ENCODE measurements around the gene AGAP1.

AGAP1 gene

DNA sequence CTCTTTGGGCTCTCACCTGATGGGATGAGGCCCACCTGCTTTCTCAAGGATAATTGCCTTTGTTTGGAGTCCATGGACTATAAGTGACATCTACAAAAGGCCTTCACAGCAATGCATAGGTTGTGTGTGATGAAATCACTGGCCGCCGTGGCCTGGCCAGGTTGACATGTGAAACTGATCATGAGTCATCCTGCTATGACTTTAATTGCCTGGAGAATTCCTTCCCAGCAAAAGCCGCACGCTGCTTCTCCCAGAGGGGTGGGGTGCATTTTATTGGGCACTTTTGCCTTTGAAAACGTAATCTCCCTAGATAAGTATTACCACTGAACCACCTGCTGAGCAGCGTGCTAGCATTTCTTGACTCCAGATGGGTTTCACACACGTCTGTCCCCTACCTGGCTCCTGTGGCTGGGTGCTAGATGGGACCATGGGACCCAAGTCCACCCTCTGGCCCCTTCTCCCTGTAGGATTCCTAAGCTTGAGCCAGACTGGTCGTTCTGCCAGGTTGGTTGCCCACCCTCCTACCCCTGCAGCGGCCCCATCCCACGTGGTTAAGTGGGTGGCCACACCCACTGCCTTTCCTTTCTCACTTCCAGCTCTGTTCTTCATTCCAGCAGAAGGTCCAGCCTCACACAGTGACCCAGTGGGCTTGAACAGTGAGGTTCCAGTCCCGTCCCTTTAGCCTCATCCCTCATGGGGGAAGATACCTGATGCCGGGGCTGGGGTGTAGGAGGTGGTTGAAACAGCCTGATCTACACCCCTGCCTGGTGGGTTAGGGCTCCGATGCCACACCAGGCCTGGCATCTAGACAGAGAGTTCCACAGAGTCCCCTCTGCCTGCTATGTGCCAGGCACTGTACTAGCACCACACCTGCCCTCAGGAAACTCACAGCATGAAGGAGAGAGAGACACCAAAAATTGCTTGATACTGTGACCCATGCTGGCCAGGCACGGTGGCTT is 584.7 kb downstream of the AGAP1 start:
- no peak overlapping the region for H3K4me3 ChIP-seq (ENCODE audit: low read length)
- DNase-seq (ENCODE audit: low read depth, low spot score): no peak

DNA sequence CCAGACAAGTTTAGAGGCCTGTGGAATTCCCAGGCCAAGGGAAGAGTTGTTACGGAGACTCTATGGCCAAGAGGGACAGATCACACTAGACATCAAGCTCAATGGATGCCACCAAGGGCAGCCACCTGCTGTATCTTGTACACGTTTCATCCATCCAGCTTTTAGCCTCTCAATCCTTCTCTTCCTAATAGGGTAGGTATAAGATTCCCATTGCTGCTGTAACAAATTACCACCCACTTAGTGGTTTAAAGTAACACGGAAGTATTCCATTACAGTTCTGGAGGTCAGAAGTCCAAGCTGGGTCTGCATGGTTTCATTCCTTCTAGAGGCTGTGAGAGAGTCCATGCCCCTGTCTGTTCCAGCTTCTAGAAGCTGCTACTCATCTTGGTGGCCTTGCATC is 586.6 kb downstream of the AGAP1 start:
- peaks cover 4% of the 10 kb centered on the region for H3K4me1 ChIP-seq (ENCODE audit: control insufficient read depth, insufficient read depth, low read length)
- no peaks in the 10 kb centered on the region for H3K9me3 ChIP-seq (ENCODE audit: control insufficient read depth, insufficient read depth, low read length)
- H3K27ac ChIP-seq (ENCODE audit: low read length): no peak overlapping the region
- no peak for DNase-seq (ENCODE audit: low read depth, low spot score)
- H3K27me3 ChIP-seq (ENCODE audit: control insufficient read depth, insufficient read depth, low read length): no peaks in the 10 kb centered on the region
- WGBS (ENCODE audit: insufficient coverage, insufficient read length): no CpG with 5 or more reads among the region's 3 CpGs
- H3K4me3 ChIP-seq (ENCODE audit: low read length): no peak overlapping the region
- no peaks in the 10 kb centered on the region for H3K36me3 ChIP-seq (ENCODE audit: control insufficient read depth, insufficient read depth, low read length)

More for the DNA sequence above, 584.7 kb downstream of the AGAP1 start:
- Histone ChIP-seq H3K9me3 (ENCODE audit: control insufficient read depth, insufficient read depth, low read length) (no peaks in the 10 kb centered on the region), H3K36me3 (ENCODE audit: control insufficient read depth, insufficient read depth, low read length) (no peaks in the 10 kb centered on the region), H3K4me1 (ENCODE audit: control insufficient read depth, insufficient read depth, low read length) (no peaks in the 10 kb centered on the region; the same call in 1 of the 2 replicates), H3K27me3 (ENCODE audit: control insufficient read depth, insufficient read depth, low read length) (no peaks in the 10 kb centered on the region), H3K27ac (ENCODE audit: low read length) (no peak overlapping the region)
- WGBS (ENCODE audit: insufficient coverage, insufficient read length): no CpG with 5 or more reads among the region's 14 CpGs

GRCh38 chr2:236081171-236081570 is 587.3 kb downstream of the AGAP1 start:
- no peaks in the 10 kb centered on the region for H3K36me3 ChIP-seq (ENCODE audit: control insufficient read depth, insufficient read depth, low read length)
- H3K27ac ChIP-seq (ENCODE audit: low read length): no peak overlapping the region
- no peak overlapping the region for H3K4me3 ChIP-seq (ENCODE audit: low read length)
- no peaks in the 10 kb centered on the region for H3K9me3 ChIP-seq (ENCODE audit: control insufficient read depth, insufficient read depth, low read length)
- DNase-seq (ENCODE audit: low read depth, low spot score): no peak
- peaks cover 8% of the 10 kb centered on the region for H3K4me1 ChIP-seq (ENCODE audit: control insufficient read depth, insufficient read depth, low read length)
- WGBS (ENCODE audit: insufficient coverage, insufficient read length): no CpG with 5 or more reads among the region's 11 CpGs
- no peaks in the 10 kb centered on the region for H3K27me3 ChIP-seq (ENCODE audit: control insufficient read depth, insufficient read depth, low read length)

DNA sequence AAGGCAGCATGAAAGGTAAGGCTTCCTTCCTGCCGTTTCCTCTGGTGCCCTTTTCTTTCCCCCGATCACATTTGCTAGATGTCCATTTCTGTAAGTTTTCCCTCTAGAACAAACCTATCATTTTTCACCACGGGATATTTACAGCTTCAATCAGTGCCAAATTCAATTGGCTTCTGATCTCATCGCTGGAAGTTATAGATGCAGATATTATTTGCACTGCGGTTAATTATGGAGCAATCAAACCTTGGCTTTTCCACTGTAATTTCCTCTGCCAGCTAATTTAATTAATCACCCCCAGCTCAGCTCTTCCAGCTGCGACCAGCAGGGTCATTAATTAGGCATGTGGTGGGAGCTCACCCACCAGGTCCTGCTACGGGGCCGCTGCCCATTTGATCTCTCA is 588.2 kb downstream of the AGAP1 start:
- WGBS (ENCODE audit: insufficient coverage, insufficient read length): no CpG with 5 or more reads among the region's 8 CpGs

GRCh38 chr2:236083934-236084333 is 590.1 kb downstream of the AGAP1 start:
- Histone ChIP-seq H3K4me1 (ENCODE audit: control insufficient read depth, insufficient read depth, low read length) (peaks cover 10% of the 10 kb centered on the region), H3K4me3 (ENCODE audit: low read length) (no peak overlapping the region), H3K27me3 (ENCODE audit: control insufficient read depth, insufficient read depth, low read length) (no peaks in the 10 kb centered on the region), H3K27ac (ENCODE audit: low read length) (no peak overlapping the region), H3K36me3 (ENCODE audit: control insufficient read depth, insufficient read depth, low read length) (no peaks in the 10 kb centered on the region), H3K9me3 (ENCODE audit: control insufficient read depth, insufficient read depth, low read length) (no peaks in the 10 kb centered on the region)
- DNase-seq (ENCODE audit: low read depth, low spot score): no peak
- WGBS (ENCODE audit: insufficient coverage, insufficient read length): no CpG with 5 or more reads among the region's 8 CpGs

More for the DNA sequence above, 588.2 kb downstream of the AGAP1 start:
- Histone ChIP-seq H3K4me3 (ENCODE audit: low read length) (no peak overlapping the region), H3K4me1 (ENCODE audit: control insufficient read depth, insufficient read depth, low read length) (peaks cover 8% of the 10 kb centered on the region), H3K9me3 (ENCODE audit: control insufficient read depth, insufficient read depth, low read length) (no peaks in the 10 kb centered on the region), H3K27me3 (ENCODE audit: control insufficient read depth, insufficient read depth, low read length) (no peaks in the 10 kb centered on the region), H3K36me3 (ENCODE audit: control insufficient read depth, insufficient read depth, low read length) (no peaks in the 10 kb centered on the region), H3K27ac (ENCODE audit: low read length) (no peak overlapping the region)
- no peak for DNase-seq (ENCODE audit: low read depth, low spot score)

DNA sequence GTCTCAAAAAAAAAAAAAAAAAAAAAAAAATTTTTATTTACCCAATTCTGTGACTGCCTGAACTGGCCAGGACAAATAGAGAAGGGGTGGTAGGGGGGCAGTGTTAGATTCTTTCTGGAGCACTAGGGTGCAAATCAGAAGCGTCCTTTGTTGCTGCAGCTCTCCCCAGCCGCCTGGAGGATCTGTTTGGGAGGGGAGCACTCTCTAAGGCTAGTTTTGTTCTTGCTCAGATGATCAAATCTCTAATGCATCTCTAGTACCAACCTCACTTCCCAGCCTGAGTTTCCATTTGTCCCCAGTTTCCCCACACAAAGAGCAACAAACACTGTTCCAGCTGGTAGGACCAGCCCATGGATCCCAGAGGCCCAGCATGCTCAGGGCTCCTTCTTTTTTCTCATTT is 591.4 kb downstream of the AGAP1 start:
- Histone ChIP-seq H3K9me3 (ENCODE audit: control insufficient read depth, insufficient read depth, low read length) (no peaks in the 10 kb centered on the region), H3K36me3 (ENCODE audit: control insufficient read depth, insufficient read depth, low read length) (no peaks in the 10 kb centered on the region), H3K27ac (ENCODE audit: low read length) (no peak overlapping the region), H3K4me3 (ENCODE audit: low read length) (no peak overlapping the region), H3K4me1 (ENCODE audit: control insufficient read depth, insufficient read depth, low read length) (peaks cover 10% of the 10 kb centered on the region), H3K27me3 (ENCODE audit: control insufficient read depth, insufficient read depth, low read length) (no peaks in the 10 kb centered on the region)
- no CpG with 5 or more reads among the region's 2 CpGs for WGBS (ENCODE audit: insufficient coverage, insufficient read length)
- DNase-seq (ENCODE audit: low read depth, low spot score): no peak

GRCh38 chr2:236085647-236086046 is 591.8 kb downstream of the AGAP1 start:
- Histone ChIP-seq H3K27ac (ENCODE audit: low read length) (no peak overlapping the region), H3K9me3 (ENCODE audit: control insufficient read depth, insufficient read depth, low read length) (no peaks in the 10 kb centered on the region), H3K36me3 (ENCODE audit: control insufficient read depth, insufficient read depth, low read length) (no peaks in the 10 kb centered on the region), H3K27me3 (ENCODE audit: control insufficient read depth, insufficient read depth, low read length) (no peaks in the 10 kb centered on the region), H3K4me1 (ENCODE audit: control insufficient read depth, insufficient read depth, low read length) (peaks cover 10% of the 10 kb centered on the region), H3K4me3 (ENCODE audit: low read length) (no peak overlapping the region)
- DNase-seq (ENCODE audit: low read depth, low spot score): no peak
- no CpG with 5 or more reads among the region's 7 CpGs for WGBS (ENCODE audit: insufficient coverage, insufficient read length)

GRCh38 chr2:236086403-236086970 is 592.6 kb downstream of the AGAP1 start:
- H3K4me3 ChIP-seq (ENCODE audit: low read length): no peak overlapping the region

DNA sequence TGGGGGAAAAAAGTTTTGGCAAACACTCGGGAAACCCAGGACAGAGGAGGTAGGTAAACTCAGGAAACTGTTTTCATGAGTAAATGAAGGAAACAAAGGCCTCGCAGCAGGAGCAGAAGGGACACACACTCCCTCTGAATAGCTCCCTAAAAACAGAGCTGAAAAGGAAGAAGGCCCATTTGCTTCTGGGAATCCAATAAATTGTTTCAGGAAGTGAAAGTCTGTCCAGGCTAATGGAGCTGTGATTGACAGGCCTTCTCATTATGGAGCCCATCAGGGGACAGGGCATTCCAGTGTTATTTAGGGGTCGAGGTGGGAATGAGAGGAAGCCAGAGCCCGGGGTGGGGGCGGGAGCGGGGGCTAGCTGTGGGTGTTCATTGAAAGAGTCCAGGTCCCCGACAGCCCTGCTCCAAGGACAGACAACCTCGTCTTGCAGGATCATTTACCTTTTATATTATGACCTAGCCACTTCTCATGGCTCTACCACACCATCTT is 593.2 kb downstream of the AGAP1 start:
- no peak overlapping the region for H3K4me3 ChIP-seq (ENCODE audit: low read length)
- H3K27ac ChIP-seq (ENCODE audit: low read length): no peak overlapping the region
- peak; percentile 89 for DNase-seq (ENCODE audit: low read depth, low spot score)
- WGBS (ENCODE audit: insufficient coverage, insufficient read length): no CpG with 5 or more reads among the region's 8 CpGs
- no peaks in the 10 kb centered on the region for H3K9me3 ChIP-seq (ENCODE audit: control insufficient read depth, insufficient read depth, low read length)
- H3K27me3 ChIP-seq (ENCODE audit: control insufficient read depth, insufficient read depth, low read length): no peaks in the 10 kb centered on the region
- peaks cover 10% of the 10 kb centered on the region for H3K4me1 ChIP-seq (ENCODE audit: control insufficient read depth, insufficient read depth, low read length)
- no peaks in the 10 kb centered on the region for H3K36me3 ChIP-seq (ENCODE audit: control insufficient read depth, insufficient read depth, low read length)

More at GRCh38 chr2:236086403-236086970, 592.6 kb downstream of the AGAP1 start:
- Histone ChIP-seq H3K27ac (ENCODE audit: low read length) (no peak overlapping the region), H3K27me3 (ENCODE audit: control insufficient read depth, insufficient read depth, low read length) (no peaks in the 10 kb centered on the region), H3K36me3 (ENCODE audit: control insufficient read depth, insufficient read depth, low read length) (no peaks in the 10 kb centered on the region), H3K9me3 (ENCODE audit: control insufficient read depth, insufficient read depth, low read length) (no peaks in the 10 kb centered on the region), H3K4me1 (ENCODE audit: control insufficient read depth, insufficient read depth, low read length) (peaks cover 10% of the 10 kb centered on the region)
- no peak for DNase-seq (ENCODE audit: low read depth, low spot score)
- WGBS (ENCODE audit: insufficient coverage, insufficient read length): no CpG with 5 or more reads among the region's 6 CpGs

DNA sequence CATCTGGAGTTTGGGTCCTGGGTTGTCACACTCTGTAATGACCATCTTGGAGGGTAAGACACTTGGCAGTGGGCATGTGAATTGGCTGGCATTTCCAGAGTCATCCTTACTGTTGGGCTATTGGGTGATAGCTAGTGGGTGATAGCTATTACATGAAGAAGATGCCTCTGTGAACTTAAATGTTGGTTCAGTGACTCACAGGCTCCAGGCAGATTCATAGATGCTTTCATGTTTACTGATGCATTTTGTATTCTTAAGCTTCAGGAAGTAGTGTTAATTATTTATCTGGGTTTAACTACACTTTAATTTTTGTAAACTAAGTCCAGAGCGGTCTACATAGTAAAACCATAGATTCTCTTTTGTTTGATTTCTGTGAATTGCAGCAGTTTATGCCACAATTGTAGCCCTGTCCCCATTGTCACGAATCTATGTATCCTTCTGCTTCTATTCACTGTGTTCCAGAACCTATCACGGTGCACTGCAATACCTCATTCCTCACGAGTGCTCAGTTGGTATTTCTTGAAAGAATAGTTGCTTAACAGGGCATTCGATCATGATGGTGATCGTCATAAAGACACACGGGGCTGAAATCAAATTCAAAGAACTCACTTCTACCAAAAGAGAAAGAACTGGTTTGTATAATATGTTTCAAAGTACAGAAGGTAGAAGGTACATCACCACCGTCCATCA is 594.7 kb downstream of the AGAP1 start:
- no CpG with 5 or more reads among the region's 8 CpGs for WGBS (ENCODE audit: insufficient coverage, insufficient read length)

More for the DNA sequence above, 594.7 kb downstream of the AGAP1 start:
- DNase-seq (ENCODE audit: low read depth, low spot score): no peak
- H3K27ac ChIP-seq (ENCODE audit: low read length): no peak overlapping the region
- no peaks in the 10 kb centered on the region for H3K36me3 ChIP-seq (ENCODE audit: control insufficient read depth, insufficient read depth, low read length)
- H3K9me3 ChIP-seq (ENCODE audit: control insufficient read depth, insufficient read depth, low read length): no peaks in the 10 kb centered on the region
- no peaks in the 10 kb centered on the region for H3K27me3 ChIP-seq (ENCODE audit: control insufficient read depth, insufficient read depth, low read length)
- no peak overlapping the region for H3K4me3 ChIP-seq (ENCODE audit: low read length)
- H3K4me1 ChIP-seq (ENCODE audit: control insufficient read depth, insufficient read depth, low read length): peaks cover 11% of the 10 kb centered on the region

Measured in iPS DF 6.9 (cell line).